A549 treated with GW870086 at 1 μM for 4 hours (cell line): Measurements from ENCODE around the gene SEMA3B. TPM values are rescaled to one million over a fixed set of nuclear protein-coding genes. Genes with fewer than 3 reads are reported as not detected.

Experiments
- total RNA-seq: library from RNA; stranded (reverse); fragments of 200-300 nt; extraction: Qiagen RNA extraction; gene quantifications from 5 replicates; pipeline ENCODE4 v1.2.3, GENCODE V29; 2022; ENCODE audit warnings: low read depth

The SEMA3B gene
- total RNA-seq: 5.1 to 9.7 TPM (median 7.3 TPM) in 5 replicates

GRCh38 chr3:50268703-50269451 lies at the start of gene SEMA3B:
Gene SEMA3B, plus strand, starts transcription at chr3:50269147. Its CDS starts 94 bp downstream, at chr3:50269241.

GRCh38 chr3:50235716-50236483 lies 33.0 kb upstream of the SEMA3B start, which contains the start of gene GNAI2:
Gene GNAI2, plus strand, starts transcription at chr3:50236204. Its CDS starts 132 bp downstream, at chr3:50236336.

GRCh38 chr3:50278880-50279224 lies 9.9 kb downstream of the SEMA3B start, which contains the start of gene LSMEM2:
Gene LSMEM2, plus strand, starts transcription at chr3:50279087. Its CDS starts 27 bp downstream, at chr3:50279114.

GRCh38 chr3:50292159-50293078 lies 23.5 kb downstream of the SEMA3B start, which contains the start of gene IFRD2:
Gene IFRD2, minus strand, starts transcription at chr3:50292429. Its CDS starts 155 bp downstream, at chr3:50292274.

GRCh38 chr3:50298836-50299637 lies 30.1 kb downstream of the SEMA3B start, which contains the start of the genes HYAL3 and NAA80:
Gene HYAL3, minus strand, starts transcription at chr3:50299405. Its CDS starts 3,803 bp downstream, at chr3:50295602.
Gene NAA80, minus strand, starts transcription at chr3:50299405. Its CDS starts 1,942 bp downstream, at chr3:50297463.

GRCh38 chr3:50303013-50303815 lies 34.3 kb downstream of the SEMA3B start, which contains the start of gene HYAL1:
Gene HYAL1, minus strand, starts transcription at chr3:50303574. Its CDS starts 618 bp downstream, at chr3:50302956.

GRCh38 chr3:50322386-50323091 lies 53.6 kb downstream of the SEMA3B start, which contains the start of gene HYAL2:
Gene HYAL2, minus strand, starts transcription at chr3:50322745. Its CDS starts 2,256 bp downstream, at chr3:50320489.

Other genes with a start within 250 kb of the SEMA3B start
- 31.0 to 33.5 TPM (median 33.0 TPM) in 5 replicates for gene RBM5, start 180.2 kb upstream of the SEMA3B start, total RNA-seq
- gene SEMA3F, start 113.8 kb upstream of the SEMA3B start, total RNA-seq: 10.1 to 16.4 TPM (median 15.0 TPM) in 5 replicates
- gene GNAT1, start 77.5 kb upstream of the SEMA3B start, total RNA-seq: not detected in 5 replicates
- 0.06 to 0.14 TPM in 2 of 5 replicates, not detected in the others for gene SLC38A3, start 63.9 kb upstream of the SEMA3B start, total RNA-seq
- gene GNAI2, start 32.9 kb upstream of the SEMA3B start, total RNA-seq: 36.6 to 47.7 TPM (median 45.5 TPM) in 5 replicates
- 0.10 TPM in 1 of 5 replicates, not detected in the others for gene LSMEM2, start 9.9 kb downstream of the SEMA3B start, total RNA-seq
- 69.2 to 98.8 TPM (median 94.6 TPM) in 5 replicates for gene IFRD2, start 23.3 kb downstream of the SEMA3B start, total RNA-seq
- gene HYAL3, start 30.3 kb downstream of the SEMA3B start, total RNA-seq: 6.4 to 11.3 TPM (median 9.6 TPM) in 5 replicates
- gene NAA80, start 30.3 kb downstream of the SEMA3B start, total RNA-seq: 6.2 to 8.9 TPM (median 6.5 TPM) in 5 replicates
- gene HYAL1, start 34.4 kb downstream of the SEMA3B start, total RNA-seq: 0.45 to 0.70 TPM (median 0.56 TPM) in 5 replicates
- gene HYAL2, start 53.6 kb downstream of the SEMA3B start, total RNA-seq: 24.6 to 31.4 TPM (median 30.4 TPM) in 5 replicates
- gene TUSC2, start 59.1 kb downstream of the SEMA3B start, total RNA-seq: 28.2 to 41.0 TPM (median 36.2 TPM) in 5 replicates
- 17.0 to 21.1 TPM (median 19.6 TPM) in 5 replicates for gene RASSF1, start 71.7 kb downstream of the SEMA3B start, total RNA-seq
- gene ZMYND10, start 76.6 kb downstream of the SEMA3B start, total RNA-seq: 0.37 to 1.8 TPM (median 1.2 TPM) in 5 replicates
- gene NPRL2, start 81.6 kb downstream of the SEMA3B start, total RNA-seq: 11.4 to 12.6 TPM (median 11.9 TPM) in 5 replicates
- 13.9 to 22.8 TPM (median 19.4 TPM) in 5 replicates for gene CYB561D2, start 81.7 kb downstream of the SEMA3B start, total RNA-seq
- gene TMEM115, start 90.4 kb downstream of the SEMA3B start, total RNA-seq: 39.4 to 47.2 TPM (median 44.6 TPM) in 5 replicates
- 0.42 to 0.66 TPM (median 0.53 TPM) in 5 replicates for gene CACNA2D2, start 234.5 kb downstream of the SEMA3B start, total RNA-seq